Osteoblast (primary cell): Measurements from ENCODE around the gene ZSCAN5B. TPM values are rescaled to one million over a fixed set of nuclear protein-coding genes. Genes with fewer than 3 reads are reported as not detected.
A peak's percentile ranks its signal among the peaks of the same experiment; 100 is the strongest.

Source experiments
- DNase-seq: peaks from one replicate; pipeline ENCODE4 v3.0.0; 2011; ENCODE audit warnings: low spot score, mixed read lengths; ENCODE audit not compliant: insufficient read length; ENCODE audit errors: missing footprints
- H2AFZ ChIP-seq: 2 replicates; pipeline ENCODE4 v1.6.0; 2011; ENCODE audit warnings: mild to moderate bottlenecking, low read length
- H3K27ac ChIP-seq: 2 replicates; pipeline ENCODE4 v1.5.1; 2011; ENCODE audit warnings: mild to moderate bottlenecking, low read depth, low read length, moderate library complexity
- H3K27me3 ChIP-seq: 2 replicates; pipeline ENCODE4 v1.6.0; 2012; ENCODE audit warnings: mild to moderate bottlenecking, control low read depth, inconsistent platforms, low read length, moderate library complexity; ENCODE audit not compliant: insufficient read depth
- H3K36me3 ChIP-seq: 2 replicates; pipeline ENCODE4 v1.5.1; 2011; ENCODE audit warnings: mild to moderate bottlenecking, low read length, control low read depth, moderate library complexity; ENCODE audit not compliant: insufficient read depth
- H3K4me1 ChIP-seq: 2 replicates; pipeline ENCODE4 v1.5.1; 2011; ENCODE audit warnings: mild to moderate bottlenecking, low read length, control low read depth, moderate library complexity; ENCODE audit not compliant: insufficient read depth
- H3K4me2 ChIP-seq: 2 replicates; pipeline ENCODE4 v1.6.0; 2011; ENCODE audit warnings: mild to moderate bottlenecking, low read length; ENCODE audit not compliant: insufficient read depth
- H3K4me3 ChIP-seq: fragments of 200-600 bp; sonication (generic); 3 replicates; pipeline ENCODE4 v1.5.1; 2012; ENCODE audit warnings: mild to moderate bottlenecking, low read length, inconsistent platforms; ENCODE audit not compliant: insufficient read depth
- H3K79me2 ChIP-seq: 2 replicates; pipeline ENCODE4 v1.6.0; 2012; ENCODE audit warnings: mild to moderate bottlenecking, low read length, control low read depth, inconsistent platforms; ENCODE audit not compliant: insufficient read depth
- H3K9me3 ChIP-seq: 2 replicates; pipeline ENCODE4 v1.5.1; 2011; ENCODE audit warnings: low read depth, low read length, control low read depth
- H4K20me1 ChIP-seq: 2 replicates; pipeline ENCODE4 v1.6.0; 2012; ENCODE audit warnings: mild to moderate bottlenecking, low read length, control low read depth; ENCODE audit not compliant: insufficient read depth
- total RNA-seq: library from RNA; depleted of rRNA; stranded (reverse); fragments of >200 nt; gene quantifications from 2 replicates; pipeline ENCODE4 v1.2.3, GENCODE V29; 2012
- TF ChIP-seq, protein P1 (sequence below): IDR thresholded peaks from 2 replicates; pipeline ENCODE4 v1.5.1; 2011; ENCODE audit warnings: mild to moderate bottlenecking, low read depth, low read length, moderate library complexity; ENCODE audit errors: extremely low read depth

Gene ZSCAN5B
- total RNA-seq, 1 donor = under 0.01 TPM

DNA sequence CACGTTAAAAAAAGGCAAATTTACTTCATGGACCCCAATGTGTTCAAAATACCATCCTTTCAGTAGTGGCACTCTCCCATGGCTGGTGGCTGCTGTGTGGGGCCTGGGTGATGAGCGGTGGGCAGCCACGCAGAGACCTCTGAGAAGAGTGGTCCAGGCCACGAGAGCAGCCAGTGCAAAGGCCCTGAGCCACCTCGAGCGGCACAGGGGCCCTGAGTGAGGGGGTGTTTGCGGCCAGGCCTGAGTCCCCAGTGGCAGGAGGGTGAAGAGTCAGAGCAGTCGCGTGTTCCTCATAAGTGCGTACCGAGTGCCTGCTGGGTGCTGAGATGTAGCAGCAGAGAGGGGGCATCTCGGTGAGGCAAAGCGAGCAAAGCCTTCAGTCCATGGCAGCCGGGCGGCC is 49.5 kb downstream of the ZSCAN5B start:
- Histone ChIP-seq H2AFZ (no peak overlapping the region), H3K79me2 (peaks cover 27% of the 10 kb centered on the region), H3K4me3 (no peak overlapping the region), H4K20me1 (peaks cover 12% of the 10 kb centered on the region), H3K4me2 (no peak overlapping the region), H3K4me1 (peaks cover 6% of the 10 kb centered on the region), H3K27ac (no peak overlapping the region), H3K9me3 (no peaks in the 10 kb centered on the region), H3K36me3 (no peaks in the 10 kb centered on the region), H3K27me3 (no peaks in the 10 kb centered on the region)
- TF ChIP-seq, protein P1, sequence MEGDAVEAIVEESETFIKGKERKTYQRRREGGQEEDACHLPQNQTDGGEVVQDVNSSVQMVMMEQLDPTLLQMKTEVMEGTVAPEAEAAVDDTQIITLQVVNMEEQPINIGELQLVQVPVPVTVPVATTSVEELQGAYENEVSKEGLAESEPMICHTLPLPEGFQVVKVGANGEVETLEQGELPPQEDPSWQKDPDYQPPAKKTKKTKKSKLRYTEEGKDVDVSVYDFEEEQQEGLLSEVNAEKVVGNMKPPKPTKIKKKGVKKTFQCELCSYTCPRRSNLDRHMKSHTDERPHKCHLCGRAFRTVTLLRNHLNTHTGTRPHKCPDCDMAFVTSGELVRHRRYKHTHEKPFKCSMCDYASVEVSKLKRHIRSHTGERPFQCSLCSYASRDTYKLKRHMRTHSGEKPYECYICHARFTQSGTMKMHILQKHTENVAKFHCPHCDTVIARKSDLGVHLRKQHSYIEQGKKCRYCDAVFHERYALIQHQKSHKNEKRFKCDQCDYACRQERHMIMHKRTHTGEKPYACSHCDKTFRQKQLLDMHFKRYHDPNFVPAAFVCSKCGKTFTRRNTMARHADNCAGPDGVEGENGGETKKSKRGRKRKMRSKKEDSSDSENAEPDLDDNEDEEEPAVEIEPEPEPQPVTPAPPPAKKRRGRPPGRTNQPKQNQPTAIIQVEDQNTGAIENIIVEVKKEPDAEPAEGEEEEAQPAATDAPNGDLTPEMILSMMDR = no peak
- DNase-seq = peak; percentile 75

DNA sequence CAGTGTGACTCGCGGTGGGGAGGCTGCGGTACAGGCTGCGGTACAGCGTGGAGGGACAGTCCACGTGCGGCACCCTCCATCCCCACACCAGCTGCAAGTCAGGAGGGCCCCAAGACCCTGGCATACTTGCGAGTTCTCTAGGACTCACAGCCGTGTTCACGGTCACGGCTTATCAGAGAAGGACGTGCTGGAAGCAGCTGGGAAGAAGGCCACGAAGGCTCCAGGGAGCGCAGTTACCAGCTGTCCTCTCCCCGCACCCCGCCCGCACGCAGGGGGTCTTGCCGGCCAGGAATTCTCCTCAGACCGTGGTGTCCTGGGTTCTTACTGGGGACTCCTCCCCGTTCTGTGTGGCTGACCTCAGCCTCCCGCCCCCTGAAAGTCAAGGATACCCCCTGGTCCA is 50.3 kb downstream of the ZSCAN5B start:
- no peaks in the 10 kb centered on the region for H3K9me3 ChIP-seq
- H3K27me3 ChIP-seq = no peaks in the 10 kb centered on the region
- peaks cover 31% of the 10 kb centered on the region for H3K79me2 ChIP-seq
- peaks cover 7% of the 10 kb centered on the region for H3K4me1 ChIP-seq
- no peak overlapping the region for H2AFZ ChIP-seq
- no peak overlapping the region for H3K27ac ChIP-seq
- no peak overlapping the region for H3K4me2 ChIP-seq
- TF ChIP-seq, protein P1 = no peak
- peaks cover 4% of the 10 kb centered on the region for H4K20me1 ChIP-seq
- no peak for DNase-seq
- no peak overlapping the region for H3K4me3 ChIP-seq
- no peaks in the 10 kb centered on the region for H3K36me3 ChIP-seq

DNA sequence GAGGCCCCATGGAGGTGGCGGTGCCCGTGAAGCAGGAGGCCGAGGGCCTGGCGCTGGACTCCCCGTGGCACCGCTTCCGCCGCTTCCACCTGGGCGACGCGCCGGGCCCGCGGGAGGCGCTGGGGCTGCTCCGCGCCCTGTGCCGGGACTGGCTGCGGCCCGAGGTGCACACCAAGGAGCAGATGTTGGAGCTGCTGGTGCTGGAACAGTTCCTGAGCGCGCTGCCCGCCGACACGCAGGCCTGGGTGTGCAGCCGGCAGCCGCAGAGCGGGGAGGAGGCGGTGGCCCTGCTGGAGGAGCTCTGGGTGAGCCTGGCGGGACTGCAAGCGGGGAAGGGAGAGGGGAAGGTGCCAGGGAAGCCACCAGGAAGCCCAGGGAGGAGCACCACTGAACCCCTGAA is 50.7 kb downstream of the ZSCAN5B start:
- TF ChIP-seq, protein P1 = no peak
- Histone ChIP-seq H3K36me3 (no peaks in the 10 kb centered on the region), H3K79me2 (peaks cover 32% of the 10 kb centered on the region), H3K9me3 (no peaks in the 10 kb centered on the region), H3K4me1 (peaks cover 11% of the 10 kb centered on the region), H3K4me3 (no peak overlapping the region), H2AFZ (no peak overlapping the region), H3K4me2 (no peak overlapping the region), H4K20me1 (peaks cover 4% of the 10 kb centered on the region), H3K27me3 (no peaks in the 10 kb centered on the region), H3K27ac (no peak overlapping the region)
- peak; percentile 85 for DNase-seq

DNA sequence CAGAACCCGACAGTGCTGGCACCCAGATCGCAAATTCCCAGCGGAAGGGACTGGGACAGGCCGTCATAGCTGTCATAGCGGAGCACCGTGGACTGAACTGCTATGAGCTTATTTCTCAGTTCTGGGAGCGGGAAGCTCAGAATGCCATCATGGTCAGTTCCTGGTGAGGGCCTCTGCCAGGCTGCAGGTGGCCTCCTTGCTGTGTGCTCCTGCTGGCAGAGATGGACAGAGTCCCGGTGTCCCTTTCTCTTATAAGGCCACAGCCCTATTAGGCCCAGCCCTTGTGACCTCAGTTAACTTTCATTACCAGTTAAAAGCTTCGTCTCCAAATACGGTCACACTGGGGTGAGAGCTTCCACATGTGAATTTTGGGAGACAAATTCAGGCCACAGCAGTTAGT is 51.9 kb downstream of the ZSCAN5B start:
- Histone ChIP-seq H2AFZ (no peak overlapping the region), H3K4me2 (no peak overlapping the region), H3K4me1 (peaks cover 14% of the 10 kb centered on the region), H3K4me3 (no peak overlapping the region), H3K9me3 (no peaks in the 10 kb centered on the region), H3K79me2 (peaks cover 36% of the 10 kb centered on the region), H3K36me3 (no peaks in the 10 kb centered on the region), H4K20me1 (peaks cover 4% of the 10 kb centered on the region), H3K27ac (no peak overlapping the region), H3K27me3 (no peaks in the 10 kb centered on the region)
- DNase-seq = peak; percentile 89
- TF ChIP-seq, protein P1 = no peak
